Right atrium auricular region (tissue), 2 donors: ENCODE data around the gene AQP3. TPM values are rescaled to one million over a fixed set of nuclear protein-coding genes. Genes with fewer than 3 reads are reported as not detected.

Experiments used
- DNase-seq: peaks from one replicate; pipeline ENCODE4 v3.0.0-alpha.2; 2019; ENCODE audit warnings: low spot score
- H3K27ac ChIP-seq, 2 donors: fragments of 200-600 bp; sonication (generic); 1 replicate in 1 of 2; 2 replicates in 1 of 2; pipeline ENCODE4 v1.5.1; 2016 to 2019
- H3K27me3 ChIP-seq, 2 donors: fragments of 200-600 bp; sonication (generic); one replicate each; pipeline versions ENCODE4 v1.5.1 to v1.6.0; 2017 to 2019
- H3K36me3 ChIP-seq: fragments of 200-600 bp; sonication (generic); one replicate; pipeline ENCODE4 v1.5.1; 2016
- H3K4me1 ChIP-seq, 2 donors: fragments of 200-600 bp; sonication (generic); one replicate each; pipeline versions ENCODE4 v1.5.1 to v1.6.0; 2017 to 2019
- H3K4me3 ChIP-seq, 2 donors: fragments of 200-600 bp; sonication (generic); 1 replicate in 1 of 2; 2 replicates in 1 of 2; pipeline ENCODE4 v1.5.1; 2017 to 2019; ENCODE audit warnings: mild to moderate bottlenecking in 1 of 2, moderate library complexity in 1 of 2
- H3K9me3 ChIP-seq, 2 donors: fragments of 200-600 bp; sonication (generic); one replicate each; pipeline ENCODE4 v1.5.1; 2019
- CTCF ChIP-seq, 2 donors: fragments of 200-600 bp; sonication (generic); IDR thresholded peaks; one replicate each; pipeline ENCODE4 v1.5.1; 2019; ENCODE audit warnings: antibody characterized with exemption in 2 of 2
- total RNA-seq, 2 donors: library from RNA; depleted of rRNA; stranded (reverse); fragments of >200 nt; gene quantifications; one replicate each; pipeline ENCODE4 v1.1.0, GENCODE V29; 2016

The AQP3 gene
- total RNA-seq, 2 donors from 2014 or later, result 14.3 to 116 TPM

GRCh38 chr9:33437205-33437604 lies 10.2 kb downstream of the AQP3 start:
- Histone ChIP-seq H3K9me3 (no peaks in the 10 kb centered on the region), H3K27me3 (no peaks in the 10 kb centered on the region), H3K4me1 (peaks cover 0 to 21% of the 10 kb centered on the region in 2 donors), H3K4me3 (no peak overlapping the region), H3K36me3 (peaks cover 7% of the 10 kb centered on the region), H3K27ac (peak overlapping the region in 1 of 2 donors; percentile 45)
- no peak for TF ChIP-seq CTCF (IDR thresholded peaks at IDR 0.05)
- no peak for DNase-seq

- H3K4me1 ChIP-seq, result peaks cover 0 to 23% of the 10 kb centered on the region in 2 donors
- no peak overlapping the region for H3K4me3 ChIP-seq
- no peak for DNase-seq
- H3K27ac ChIP-seq, result peak overlapping the region in 1 of 2 donors; percentile 45
- H3K9me3 ChIP-seq, result no peaks in the 10 kb centered on the region
- no peak for TF ChIP-seq CTCF (IDR thresholded peaks at IDR 0.05)
- H3K27me3 ChIP-seq, result no peaks in the 10 kb centered on the region
- H3K36me3 ChIP-seq, result no peaks in the 10 kb centered on the region
Measured at GRCh38 chr9:33436445-33436844, 10.9 kb downstream of the AQP3 start.

- DNase-seq, result no peak
- no peaks in the 10 kb centered on the region for H3K36me3 ChIP-seq
Measured at GRCh38 chr9:33435821-33436277, 11.5 kb downstream of the AQP3 start.

GRCh38 chr9:33434317-33435105 lies 12.9 kb downstream of the AQP3 start:
- H3K4me1 ChIP-seq, result peaks cover 0 to 29% of the 10 kb centered on the region in 2 donors
- H3K27me3 ChIP-seq, result no peaks in the 10 kb centered on the region
- no peaks in the 10 kb centered on the region for H3K9me3 ChIP-seq
- no peaks in the 10 kb centered on the region for H3K36me3 ChIP-seq
- no peak for TF ChIP-seq CTCF (IDR thresholded peaks at IDR 0.05)
- no peak for DNase-seq
- H3K4me3 ChIP-seq, result no peak overlapping the region
- H3K27ac ChIP-seq, result no peak overlapping the region

More at GRCh38 chr9:33435821-33436277, 11.5 kb downstream of the AQP3 start:
- Histone ChIP-seq H3K27me3 (no peaks in the 10 kb centered on the region), H3K9me3 (no peaks in the 10 kb centered on the region), H3K27ac (peak overlapping the region in 1 of 2 donors; percentile 45), H3K4me1 (peaks cover 0 to 29% of the 10 kb centered on the region in 2 donors), H3K4me3 (no peak overlapping the region)
- TF ChIP-seq CTCF (IDR thresholded peaks at IDR 0.05), result no peak

- H3K36me3 ChIP-seq, result no peaks in the 10 kb centered on the region
- H3K4me1 ChIP-seq, result peaks cover 0 to 25% of the 10 kb centered on the region in 2 donors
Measured at GRCh38 chr9:33433871-33434270, 13.5 kb downstream of the AQP3 start.

More at GRCh38 chr9:33433871-33434270, 13.5 kb downstream of the AQP3 start:
- H3K27ac ChIP-seq, result no peak overlapping the region
- H3K9me3 ChIP-seq, result no peaks in the 10 kb centered on the region
- no peak for DNase-seq
- TF ChIP-seq CTCF (IDR thresholded peaks at IDR 0.05), result no peak
- H3K27me3 ChIP-seq, result no peaks in the 10 kb centered on the region
- H3K4me3 ChIP-seq, result no peak overlapping the region
